ENCODE results near the gene SMARCE1.

DNA sequence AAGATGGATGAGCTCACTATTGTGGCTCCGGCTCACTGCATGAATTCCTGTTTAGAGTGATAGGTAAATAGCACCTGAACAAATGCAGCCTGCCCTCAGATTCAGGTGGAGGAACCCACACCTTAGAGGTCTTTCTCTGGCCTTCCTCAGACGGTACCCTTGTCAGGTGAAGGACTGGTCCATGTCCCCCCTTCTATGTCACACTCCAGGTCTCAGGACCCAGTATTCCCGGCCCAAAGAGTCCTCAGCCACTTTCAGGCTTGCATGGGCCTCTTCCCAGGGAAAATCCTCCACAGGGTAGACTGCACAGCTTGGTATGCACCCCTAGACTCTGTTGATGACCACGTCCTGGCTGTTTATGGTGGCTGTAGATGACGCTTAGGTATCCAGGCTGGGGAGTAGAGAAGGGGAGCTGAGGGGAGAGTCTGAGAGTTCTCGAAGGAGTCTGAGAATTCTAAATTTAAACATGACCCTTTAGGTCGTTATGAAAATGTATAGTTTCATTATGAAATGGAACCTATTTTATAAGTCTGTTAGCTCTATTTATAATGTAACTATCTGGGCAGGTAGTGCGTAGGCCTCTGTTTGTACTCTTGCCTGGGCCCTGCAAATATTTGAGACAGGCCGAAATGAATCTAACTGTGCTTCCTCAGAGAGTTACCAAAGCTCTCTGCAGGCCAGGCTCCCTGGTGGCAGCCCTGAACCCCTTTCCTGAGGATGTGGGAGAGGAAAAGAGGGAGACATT lies 49.9 kb downstream of the SMARCE1 start:
- TF ChIP-seq CTCF (IDR thresholded peaks at IDR 0.05) (no peak), POLR2A (IDR thresholded peaks at IDR 0.05) (no peak), EP300 (IDR thresholded peaks at IDR 0.05) (no peak)

Data from stomach (tissue), 4 donors.